Suprapubic skin (tissue), 3 donors: ENCODE data around the gene MCOLN2.

Experiments
- POLR2A ChIP-seq, 2 donors: fragments of 450-650 bp; IDR thresholded peaks; one replicate each; pipeline ENCODE4 v1.6.1; 2017; ENCODE audit warnings: antibody characterized with exemption in 2 of 2, mild to moderate bottlenecking in 2 of 2, moderate library complexity in 2 of 2
- TF ChIP-seq, protein P1 (sequence below), 2 donors: fragments of 200-600 bp in 1 of 2; fragments of 450-650 bp in 1 of 2; sonication (generic) in 1 of 2; IDR thresholded peaks; one replicate each; pipeline ENCODE4 v1.5.1; 2016 to 2019; ENCODE audit warnings: antibody characterized with exemption in 2 of 2, mild to moderate bottlenecking in 1 of 2, moderate library complexity in 1 of 2

DNA sequence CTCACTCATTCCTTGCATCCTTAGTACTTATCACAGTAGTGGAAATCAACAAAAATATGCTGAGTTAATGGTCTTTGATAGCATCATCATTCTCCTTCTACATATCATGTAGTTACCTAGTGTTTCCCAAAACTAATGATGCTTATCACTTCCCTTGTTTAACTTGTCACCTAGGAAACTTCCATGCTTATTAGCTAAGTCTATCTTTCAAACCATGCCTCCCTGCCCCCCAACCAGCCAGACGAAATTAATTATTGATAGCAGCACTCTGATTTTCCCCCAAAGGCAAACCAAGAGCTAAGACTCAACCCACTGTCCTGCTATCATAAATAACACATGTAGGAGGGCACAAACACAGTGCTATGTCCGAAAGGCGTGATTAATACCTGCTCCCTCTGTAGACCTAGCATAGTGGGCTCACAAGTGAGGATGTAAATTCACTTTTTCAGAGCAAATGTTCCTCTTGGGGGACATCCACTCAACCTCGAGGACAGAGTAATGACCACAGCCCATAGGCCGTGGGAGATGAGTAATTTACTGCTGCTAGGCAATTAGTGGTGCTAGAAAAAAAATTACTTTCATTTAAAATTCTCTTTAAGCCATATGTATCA, 78.1 kb downstream of the MCOLN2 start:
- TF ChIP-seq, protein P1, sequence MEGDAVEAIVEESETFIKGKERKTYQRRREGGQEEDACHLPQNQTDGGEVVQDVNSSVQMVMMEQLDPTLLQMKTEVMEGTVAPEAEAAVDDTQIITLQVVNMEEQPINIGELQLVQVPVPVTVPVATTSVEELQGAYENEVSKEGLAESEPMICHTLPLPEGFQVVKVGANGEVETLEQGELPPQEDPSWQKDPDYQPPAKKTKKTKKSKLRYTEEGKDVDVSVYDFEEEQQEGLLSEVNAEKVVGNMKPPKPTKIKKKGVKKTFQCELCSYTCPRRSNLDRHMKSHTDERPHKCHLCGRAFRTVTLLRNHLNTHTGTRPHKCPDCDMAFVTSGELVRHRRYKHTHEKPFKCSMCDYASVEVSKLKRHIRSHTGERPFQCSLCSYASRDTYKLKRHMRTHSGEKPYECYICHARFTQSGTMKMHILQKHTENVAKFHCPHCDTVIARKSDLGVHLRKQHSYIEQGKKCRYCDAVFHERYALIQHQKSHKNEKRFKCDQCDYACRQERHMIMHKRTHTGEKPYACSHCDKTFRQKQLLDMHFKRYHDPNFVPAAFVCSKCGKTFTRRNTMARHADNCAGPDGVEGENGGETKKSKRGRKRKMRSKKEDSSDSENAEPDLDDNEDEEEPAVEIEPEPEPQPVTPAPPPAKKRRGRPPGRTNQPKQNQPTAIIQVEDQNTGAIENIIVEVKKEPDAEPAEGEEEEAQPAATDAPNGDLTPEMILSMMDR (IDR thresholded peaks at IDR 0.05) = no peak
- TF ChIP-seq POLR2A (IDR thresholded peaks at IDR 0.05) = no peak
